HG03442 (cell line): ENCODE measurements around the gene GJA3.

ENCODE experiments used
- ATAC-seq: cut with Tn5 transposase; IDR thresholded peaks from one replicate; pipeline ENCODE4 v1.9.1; 2021; ENCODE audit warnings: mild to moderate bottlenecking, moderate library complexity; ENCODE audit not compliant: unreplicated experiment

GJA3 gene

GRCh38 chr13:20093951-20094350, 66.9 kb downstream of the GJA3 start:
- no peak for ATAC-seq

DNA sequence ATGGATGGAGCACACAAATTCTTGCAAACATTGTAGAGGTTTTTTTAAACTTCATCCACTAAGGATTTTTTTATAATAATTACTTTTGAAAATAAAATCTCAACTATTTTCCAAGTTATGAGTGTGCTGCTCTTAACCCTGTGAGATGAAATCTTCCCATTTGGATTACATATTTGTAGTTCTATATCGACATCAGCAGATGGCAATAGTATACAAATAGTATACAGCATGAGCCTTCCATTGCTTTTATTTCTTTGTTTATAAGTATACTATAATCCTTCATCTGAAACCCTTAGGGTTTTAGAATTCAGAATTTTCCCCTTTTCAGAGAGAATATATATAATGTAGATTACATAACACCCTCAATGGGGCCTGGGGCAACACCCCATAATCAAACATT, 70.5 kb downstream of the GJA3 start:
- no peak for ATAC-seq
